ENCODE data around the gene NT5DC2.

Gene NT5DC2

GRCh38 chr3:52551118-52551517 lies 17.5 kb upstream of the NT5DC2 start:
- H3K9me3 ChIP-seq (ENCODE audit: insufficient read depth, low read depth, low read length) = no peaks in the 10 kb centered on the region
- H3K27me3 ChIP-seq (ENCODE audit: insufficient read depth, low read length, poor library complexity, severe bottlenecking) = no peaks in the 10 kb centered on the region
- H3K4me2 ChIP-seq (ENCODE audit: low read depth, low read length, poor library complexity, severe bottlenecking) = no peak overlapping the region
- H2AFZ ChIP-seq (ENCODE audit: low read length) = no peak overlapping the region
- TF ChIP-seq CTCF (conservative IDR thresholded peaks at IDR 0.05; ENCODE audit: low read length) = no peak
- TF ChIP-seq EZH2phosphoT487 (IDR thresholded peaks at IDR 0.05; ENCODE audit: borderline replicate concordance) = no peak
- no peak overlapping the region for H3K9ac ChIP-seq (ENCODE audit: low read depth, low read length, poor library complexity, severe bottlenecking)
- peaks cover 3% of the 10 kb centered on the region; the same call in 1 of the 2 replicates for H3F3A ChIP-seq (ENCODE audit: low read depth)
- H3K9me2 ChIP-seq (replicated peaks; ENCODE audit: low read depth, low read length) = no peaks in the 10 kb centered on the region
- H3K4me1 ChIP-seq (ENCODE audit: insufficient read depth, low read length, poor library complexity, severe bottlenecking) = no peaks in the 10 kb centered on the region
- H3K4me3 ChIP-seq (ENCODE audit: low read length, poor library complexity, severe bottlenecking) = no peak overlapping the region
- no peaks in the 10 kb centered on the region for H4K20me1 ChIP-seq (ENCODE audit: insufficient read depth, low read length, poor library complexity, severe bottlenecking)
- H3K79me2 ChIP-seq (ENCODE audit: insufficient read depth, low read length) = no peaks in the 10 kb centered on the region
- H3K36me3 ChIP-seq (ENCODE audit: insufficient read depth, low read length) = peaks cover 76% of the 10 kb centered on the region; the same call in 1 of the 2 replicates

- Histone ChIP-seq H3K9me2 (replicated peaks; ENCODE audit: low read depth, low read length) (no peaks in the 10 kb centered on the region), H3F3A (ENCODE audit: low read depth) (peaks cover 3% of the 10 kb centered on the region; the same call in 1 of the 2 replicates), H3K4me1 (ENCODE audit: insufficient read depth, low read length, poor library complexity, severe bottlenecking) (no peaks in the 10 kb centered on the region), H3K79me2 (ENCODE audit: insufficient read depth, low read length) (no peaks in the 10 kb centered on the region), H2AFZ (ENCODE audit: low read length) (no peak overlapping the region), H3K4me3 (ENCODE audit: low read length, poor library complexity, severe bottlenecking) (no peak overlapping the region), H3K4me2 (ENCODE audit: low read depth, low read length, poor library complexity, severe bottlenecking) (no peak overlapping the region), H3K27me3 (ENCODE audit: insufficient read depth, low read length, poor library complexity, severe bottlenecking) (no peaks in the 10 kb centered on the region), H4K20me1 (ENCODE audit: insufficient read depth, low read length, poor library complexity, severe bottlenecking) (no peaks in the 10 kb centered on the region), H3K36me3 (ENCODE audit: insufficient read depth, low read length) (peaks cover 49% of the 10 kb centered on the region; the same call in 1 of the 2 replicates), H3K9ac (ENCODE audit: low read depth, low read length, poor library complexity, severe bottlenecking) (no peak overlapping the region), H3K9me3 (ENCODE audit: insufficient read depth, low read depth, low read length) (no peaks in the 10 kb centered on the region)
- TF ChIP-seq EZH2phosphoT487 (IDR thresholded peaks at IDR 0.05; ENCODE audit: borderline replicate concordance) = no peak
- TF ChIP-seq CTCF (conservative IDR thresholded peaks at IDR 0.05; ENCODE audit: low read length) = no peak
Measured at GRCh38 chr3:52547143-52547542, 13.5 kb upstream of the NT5DC2 start.

GRCh38 chr3:52546111-52546901 lies 12.6 kb upstream of the NT5DC2 start:
- TF ChIP-seq EZH2phosphoT487 (IDR thresholded peaks at IDR 0.05; ENCODE audit: borderline replicate concordance) = no peak
- no peak for TF ChIP-seq CTCF (conservative IDR thresholded peaks at IDR 0.05; ENCODE audit: low read length)
- peaks cover 41% of the 10 kb centered on the region; the same call in 1 of the 2 replicates for H3K36me3 ChIP-seq (ENCODE audit: insufficient read depth, low read length)

More at GRCh38 chr3:52546111-52546901, 12.6 kb upstream of the NT5DC2 start:
- H4K20me1 ChIP-seq (ENCODE audit: insufficient read depth, low read length, poor library complexity, severe bottlenecking) = no peaks in the 10 kb centered on the region
- no peaks in the 10 kb centered on the region for H3K9me3 ChIP-seq (ENCODE audit: insufficient read depth, low read depth, low read length)
- H3K4me3 ChIP-seq (ENCODE audit: low read length, poor library complexity, severe bottlenecking) = no peak overlapping the region
- no peak overlapping the region for H3K9ac ChIP-seq (ENCODE audit: low read depth, low read length, poor library complexity, severe bottlenecking)
- H3K4me1 ChIP-seq (ENCODE audit: insufficient read depth, low read length, poor library complexity, severe bottlenecking) = no peaks in the 10 kb centered on the region
- no peaks in the 10 kb centered on the region for H3K9me2 ChIP-seq (replicated peaks; ENCODE audit: low read depth, low read length)
- H3K4me2 ChIP-seq (ENCODE audit: low read depth, low read length, poor library complexity, severe bottlenecking) = no peak overlapping the region
- H3K79me2 ChIP-seq (ENCODE audit: insufficient read depth, low read length) = no peaks in the 10 kb centered on the region
- H2AFZ ChIP-seq (ENCODE audit: low read length) = no peak overlapping the region
- H3F3A ChIP-seq (ENCODE audit: low read depth) = peaks cover 3% of the 10 kb centered on the region; the same call in 1 of the 2 replicates
- no peaks in the 10 kb centered on the region for H3K27me3 ChIP-seq (ENCODE audit: insufficient read depth, low read length, poor library complexity, severe bottlenecking)

Data from Loucy (cell line).